ENCODE data around the gene CLUH.
"Not testable (repeated sequence)": the region's sequence is repeated elsewhere in the genome, so short reads cannot be mapped to it uniquely, and the experiment has no call there.

The CLUH gene

DNA sequence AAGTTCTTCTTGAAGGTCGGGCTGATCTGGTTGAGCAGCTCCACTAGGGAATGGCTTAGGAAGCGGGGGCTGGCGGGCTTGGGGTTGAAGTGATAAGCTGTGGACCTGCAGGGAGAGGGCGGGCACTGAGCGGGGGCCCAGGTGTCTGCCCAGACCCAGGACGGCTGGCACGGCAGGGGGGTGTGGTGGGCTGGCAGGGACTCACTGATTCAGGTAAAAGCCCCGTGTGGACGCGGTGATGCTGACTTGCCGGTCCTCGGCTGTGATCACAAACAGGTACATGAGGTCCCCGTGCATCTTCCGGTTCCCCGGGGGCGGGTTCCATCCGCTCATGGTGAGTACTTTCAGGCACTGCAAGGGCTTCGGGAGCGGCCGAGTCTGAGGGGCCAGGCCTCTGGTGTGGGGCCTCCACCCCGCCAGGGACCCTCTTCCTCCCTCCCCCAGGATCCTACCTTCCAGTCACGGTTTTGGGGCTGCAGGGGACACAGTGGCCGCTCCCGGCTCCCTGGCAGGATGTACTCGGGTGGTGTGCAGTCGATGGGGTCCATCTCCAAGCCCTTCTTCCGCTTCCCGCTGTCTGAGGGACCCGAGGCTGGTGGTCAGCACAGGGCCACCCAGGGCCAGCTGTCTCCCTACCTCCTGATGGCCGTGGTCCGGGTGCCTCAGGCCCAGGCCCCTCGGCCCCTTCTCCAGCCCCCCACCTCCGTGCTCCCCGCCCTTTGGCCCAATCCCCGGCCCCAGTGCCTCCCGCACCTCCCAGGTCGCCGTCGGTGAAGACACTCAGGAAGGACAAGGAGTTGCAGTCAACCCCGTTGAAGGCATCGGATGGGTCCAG is 10.2 kb downstream of the CLUH start:
- no peak for DNase-seq

DNA sequence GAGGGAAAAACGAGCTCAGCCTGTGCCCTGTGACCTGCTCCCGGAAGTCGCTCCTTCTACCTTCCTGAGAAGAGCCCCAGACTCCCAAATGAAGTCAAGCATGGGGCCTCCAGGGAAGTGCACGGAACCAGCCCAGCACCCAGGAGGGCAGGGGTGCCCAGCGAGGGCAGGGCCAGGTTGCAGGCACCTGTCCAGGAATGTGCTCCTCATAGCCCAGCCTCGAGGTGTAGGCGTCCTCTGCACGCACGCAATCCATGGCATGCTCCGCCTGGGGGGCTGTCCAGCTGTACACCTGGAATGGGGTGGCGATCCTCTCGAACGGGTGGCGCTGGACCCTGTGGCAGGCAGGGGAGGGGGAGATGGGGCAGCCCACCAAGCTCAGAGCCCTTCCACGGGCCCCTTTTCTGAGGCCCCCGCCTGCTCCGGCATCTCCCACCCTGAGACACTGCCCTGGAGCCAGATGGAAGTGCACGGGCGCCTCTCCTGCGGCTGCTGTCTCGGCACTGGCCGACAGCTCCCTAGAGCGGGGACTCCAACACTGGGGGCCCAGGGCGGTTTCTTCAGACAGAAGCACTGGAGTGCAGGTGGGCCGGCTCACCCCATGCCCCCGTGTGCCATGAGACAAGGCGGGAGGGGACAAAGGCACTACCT is 10.9 kb downstream of the CLUH start:
- DNase-seq, result no peak

DNA sequence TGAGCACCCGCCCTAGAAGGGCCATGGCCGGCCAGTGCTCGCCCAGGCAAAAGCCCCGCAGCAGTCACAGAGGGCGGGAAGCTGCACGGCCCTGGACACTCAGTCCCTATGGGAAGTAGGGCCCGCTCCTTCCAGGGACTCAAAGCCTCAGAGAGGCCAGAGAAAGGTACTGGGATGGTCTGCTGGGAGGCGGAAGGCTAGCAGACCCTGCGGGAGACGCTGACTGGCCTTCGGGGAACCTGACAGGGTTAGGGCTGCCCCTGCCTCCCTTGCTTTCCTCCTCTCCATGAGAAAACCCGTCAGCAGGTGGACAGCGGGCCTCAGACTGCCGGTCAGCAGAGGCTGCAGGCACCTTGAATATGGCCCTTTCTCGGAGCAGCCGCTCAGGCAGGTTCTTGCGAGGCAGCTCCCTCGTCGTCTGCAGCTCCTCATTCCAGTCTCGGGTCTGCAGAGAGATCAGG is 11.5 kb downstream of the CLUH start:
- no peak for DNase-seq

DNA sequence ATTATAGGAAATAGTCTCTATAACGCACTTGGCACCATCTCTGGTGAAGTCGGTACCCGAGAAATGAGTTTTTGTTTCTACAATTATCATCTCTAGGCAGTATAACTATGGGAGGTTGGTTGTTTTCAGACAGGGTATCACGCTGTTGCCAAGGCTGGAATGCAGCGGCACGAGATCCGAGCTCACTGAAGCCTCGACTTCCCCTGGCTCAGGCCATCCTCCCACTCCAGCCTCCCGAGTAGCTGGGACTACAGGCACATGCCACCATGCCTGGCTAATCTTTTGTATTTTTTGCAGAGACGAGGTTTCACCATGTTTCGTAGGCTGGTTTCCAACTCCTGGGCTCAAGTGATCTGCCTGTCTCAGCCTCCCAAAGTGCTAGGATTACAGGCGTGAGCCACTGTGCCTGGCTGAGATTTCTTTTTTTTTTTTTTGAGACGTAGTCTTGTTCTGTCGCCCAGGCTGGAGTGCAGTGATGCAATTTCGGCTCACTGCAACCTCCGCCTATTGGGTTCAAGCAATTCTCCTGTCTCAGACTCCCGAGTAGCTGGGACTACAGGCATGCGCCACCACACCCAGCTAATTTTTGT is 12.3 kb downstream of the CLUH start:
- DNase-seq, result not testable (repeated sequence)

DNA sequence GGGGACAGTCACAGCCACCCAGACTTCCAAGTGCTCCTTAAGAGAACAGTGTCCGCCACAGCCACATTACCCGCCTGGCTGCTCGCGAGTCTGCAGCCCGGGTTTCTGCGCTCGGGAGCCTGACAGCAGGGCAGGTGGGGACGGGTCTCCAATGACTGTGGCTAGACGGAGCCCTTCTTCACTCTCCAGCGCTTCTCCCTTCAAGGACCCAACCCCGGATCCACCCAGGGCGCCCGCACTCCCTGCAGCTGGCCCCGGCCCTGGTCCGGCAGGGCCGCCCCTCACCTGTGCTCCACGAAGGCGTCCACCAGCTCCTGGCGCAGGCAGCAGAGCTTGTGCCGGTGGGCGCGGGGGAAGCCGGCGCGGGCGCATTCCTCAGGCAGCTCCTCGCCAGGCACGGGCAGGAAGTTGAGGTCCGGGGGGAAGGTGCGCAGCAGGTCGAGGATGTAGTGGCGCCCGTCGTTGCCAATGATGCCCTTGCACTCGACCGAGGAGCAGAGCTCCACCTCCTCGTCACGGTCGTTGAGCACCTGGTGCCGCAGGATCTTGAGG is 13.9 kb downstream of the CLUH start:
- DNase-seq, result no peak

DNA sequence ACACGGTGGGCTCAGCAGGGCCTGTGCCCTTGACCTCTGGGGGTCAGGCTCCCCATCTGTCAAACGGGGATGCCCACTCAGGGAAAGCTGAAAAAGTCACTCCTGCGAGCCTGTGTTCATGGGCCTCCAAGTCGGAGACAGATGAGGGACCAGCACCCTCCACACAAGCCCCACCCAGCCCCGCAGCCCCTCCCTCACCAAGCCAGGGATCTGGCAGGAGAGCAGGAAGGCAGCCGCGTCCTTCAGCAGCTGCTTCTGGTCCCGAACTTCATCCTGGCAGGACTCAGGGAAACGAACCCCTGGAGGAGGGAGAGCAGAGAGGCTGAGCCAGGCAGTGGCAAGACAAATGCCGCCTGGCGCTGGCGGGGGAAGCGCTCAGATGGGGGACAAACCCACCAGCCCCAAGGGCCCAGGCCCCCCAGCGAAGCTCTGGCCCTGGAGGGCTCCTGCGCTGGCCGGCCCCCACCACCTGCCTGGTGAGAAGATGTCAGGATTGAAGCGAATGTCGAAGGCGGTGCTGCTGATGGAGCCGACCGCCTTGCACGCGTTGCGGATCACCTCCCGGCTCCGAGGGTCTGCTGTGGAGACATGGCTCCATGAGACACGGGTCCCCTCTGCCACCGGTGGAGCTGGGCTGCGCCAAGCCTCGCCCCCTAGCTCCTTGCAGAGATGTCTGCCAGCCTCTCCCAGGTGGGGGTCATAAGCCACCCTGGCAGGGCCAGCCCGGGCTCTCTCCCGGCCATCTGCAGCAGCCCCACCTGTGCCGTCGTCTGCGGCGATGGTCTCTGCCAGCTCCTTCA is 15.4 kb downstream of the CLUH start:
- DNase-seq, result no peak

DNA sequence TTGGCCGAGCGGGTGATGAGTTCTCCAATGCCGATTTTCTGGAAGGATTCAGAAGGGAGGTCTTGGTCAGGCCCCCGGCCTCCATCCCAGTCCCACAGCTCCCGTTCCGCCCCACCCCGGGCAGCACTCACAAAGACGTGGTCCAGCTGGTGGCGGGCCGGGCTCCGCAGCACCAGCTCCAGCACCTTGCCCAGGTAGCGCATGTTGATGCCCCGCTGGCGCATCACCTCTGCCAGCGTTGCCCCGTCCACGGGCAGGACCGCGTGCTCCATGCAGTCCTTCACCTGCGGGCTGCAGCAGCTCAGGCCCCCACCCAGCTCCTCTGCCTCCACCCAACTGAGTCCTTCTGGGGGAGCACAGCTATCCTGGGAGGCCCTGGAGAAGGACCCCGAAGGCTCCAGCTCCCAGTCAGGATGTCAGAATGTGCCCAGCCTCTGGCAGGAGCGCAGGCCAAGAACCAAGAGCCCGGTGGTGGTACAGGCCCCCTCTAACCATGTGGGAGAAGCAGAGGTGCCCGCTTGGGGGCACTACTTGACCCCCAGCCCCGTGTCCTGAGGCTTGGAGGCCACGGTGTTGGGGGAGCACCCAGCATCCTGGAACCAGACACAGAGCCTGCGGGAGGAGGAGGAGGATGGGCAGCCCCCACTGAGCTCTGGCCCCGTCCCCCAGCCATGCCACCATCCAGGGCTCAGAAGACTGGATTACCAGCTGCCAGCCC is 16.2 kb downstream of the CLUH start:
- DNase-seq, result no peak

DNA sequence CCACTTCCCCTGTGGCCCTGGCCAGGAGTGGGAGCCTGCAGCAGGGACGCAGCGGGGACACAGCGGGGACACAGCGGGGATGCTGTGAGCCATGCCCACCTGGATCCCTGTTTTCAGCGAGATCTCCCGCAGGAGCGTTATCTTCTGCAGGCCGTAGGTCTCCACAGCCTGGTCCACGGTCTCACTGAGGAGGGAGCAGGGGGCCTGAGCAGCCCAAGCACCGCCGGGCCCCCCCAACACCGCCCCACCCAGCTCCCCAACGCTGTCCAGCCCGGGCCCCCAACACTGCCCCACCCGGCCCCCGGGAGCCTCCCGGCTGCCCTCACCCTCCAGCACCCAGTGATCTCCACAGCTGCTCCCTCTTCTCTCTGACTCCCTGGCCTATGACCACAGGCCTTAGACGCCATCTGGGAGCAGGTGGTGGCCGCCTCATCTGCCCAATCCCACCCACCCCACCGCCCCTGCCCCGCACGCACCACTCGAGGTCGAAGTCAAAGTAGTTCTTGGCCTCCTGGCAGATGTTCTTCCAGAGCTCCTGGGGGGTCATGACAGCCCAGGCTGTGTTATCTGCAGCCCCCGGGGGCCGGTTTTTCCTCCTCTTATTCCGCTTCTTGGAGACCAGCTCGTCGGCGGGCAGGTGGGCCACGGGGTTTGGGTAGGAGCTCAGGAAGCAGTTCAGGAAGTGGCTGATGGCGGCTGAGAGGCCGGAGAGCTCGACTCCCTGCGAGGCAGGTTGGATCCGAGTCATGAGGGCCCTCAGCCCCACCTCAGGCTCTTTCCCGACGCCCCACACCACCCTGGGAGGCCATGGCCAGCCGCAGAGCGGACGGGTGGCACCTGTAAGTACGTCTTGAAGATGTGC is 17.0 kb downstream of the CLUH start:
- no peak for DNase-seq

DNA sequence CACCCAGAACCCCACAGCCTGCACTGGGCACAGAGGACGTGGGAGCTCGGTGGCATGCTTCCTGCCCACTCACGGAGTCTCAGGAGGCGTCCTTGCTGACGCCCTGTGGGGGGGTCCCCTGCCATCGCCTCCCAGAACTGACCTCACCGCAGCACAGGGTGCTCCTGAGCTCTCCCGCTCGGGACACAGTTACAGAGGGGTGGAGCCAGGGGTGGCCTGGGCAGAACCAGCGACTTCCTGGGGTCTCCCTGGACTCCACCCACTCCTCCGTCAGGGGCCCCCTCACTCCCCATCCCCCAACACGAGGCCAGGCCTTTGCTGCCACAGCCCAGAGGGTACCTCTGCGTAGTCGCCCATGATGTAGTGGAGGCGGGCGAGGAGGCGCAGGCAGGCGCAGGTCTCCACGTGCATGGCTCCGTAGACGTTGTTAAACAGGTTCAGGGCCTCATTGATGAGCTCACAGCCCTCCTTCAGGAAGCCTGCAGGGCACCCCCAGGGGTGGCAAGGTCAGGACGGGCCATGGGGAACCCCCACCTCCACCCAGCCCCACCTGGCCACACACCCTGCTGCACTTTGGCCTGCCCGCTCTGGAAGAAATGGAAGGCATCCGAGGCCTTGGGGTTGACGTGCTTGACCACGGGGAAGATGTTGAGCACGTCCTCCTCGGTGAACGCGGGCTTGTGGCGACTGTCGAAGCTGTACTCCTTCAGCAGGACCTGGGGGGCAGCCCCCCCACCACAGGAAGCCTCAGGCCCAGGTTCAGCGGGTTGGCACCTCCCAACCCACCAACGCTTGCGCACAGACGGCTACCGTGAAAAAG is 17.8 kb downstream of the CLUH start:
- DNase-seq, result no peak

DNA sequence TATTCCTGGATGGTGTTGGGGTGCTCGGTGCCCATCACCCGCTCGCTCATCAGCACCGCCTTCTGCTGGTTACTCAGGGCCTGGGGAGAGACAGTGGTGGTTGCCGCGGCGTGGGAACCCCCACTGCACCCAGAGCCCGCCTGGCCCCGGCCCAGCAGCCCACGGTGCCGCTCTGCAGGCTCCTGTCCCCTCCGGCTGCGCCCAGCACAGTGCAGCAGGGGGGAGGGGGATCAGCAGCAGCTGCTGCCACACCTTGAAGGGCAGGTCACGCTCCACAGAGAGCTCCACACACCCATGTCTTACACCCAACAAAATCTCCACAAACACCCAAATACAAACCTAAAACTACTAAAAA is 18.8 kb downstream of the CLUH start:
- no peak for DNase-seq

DNA sequence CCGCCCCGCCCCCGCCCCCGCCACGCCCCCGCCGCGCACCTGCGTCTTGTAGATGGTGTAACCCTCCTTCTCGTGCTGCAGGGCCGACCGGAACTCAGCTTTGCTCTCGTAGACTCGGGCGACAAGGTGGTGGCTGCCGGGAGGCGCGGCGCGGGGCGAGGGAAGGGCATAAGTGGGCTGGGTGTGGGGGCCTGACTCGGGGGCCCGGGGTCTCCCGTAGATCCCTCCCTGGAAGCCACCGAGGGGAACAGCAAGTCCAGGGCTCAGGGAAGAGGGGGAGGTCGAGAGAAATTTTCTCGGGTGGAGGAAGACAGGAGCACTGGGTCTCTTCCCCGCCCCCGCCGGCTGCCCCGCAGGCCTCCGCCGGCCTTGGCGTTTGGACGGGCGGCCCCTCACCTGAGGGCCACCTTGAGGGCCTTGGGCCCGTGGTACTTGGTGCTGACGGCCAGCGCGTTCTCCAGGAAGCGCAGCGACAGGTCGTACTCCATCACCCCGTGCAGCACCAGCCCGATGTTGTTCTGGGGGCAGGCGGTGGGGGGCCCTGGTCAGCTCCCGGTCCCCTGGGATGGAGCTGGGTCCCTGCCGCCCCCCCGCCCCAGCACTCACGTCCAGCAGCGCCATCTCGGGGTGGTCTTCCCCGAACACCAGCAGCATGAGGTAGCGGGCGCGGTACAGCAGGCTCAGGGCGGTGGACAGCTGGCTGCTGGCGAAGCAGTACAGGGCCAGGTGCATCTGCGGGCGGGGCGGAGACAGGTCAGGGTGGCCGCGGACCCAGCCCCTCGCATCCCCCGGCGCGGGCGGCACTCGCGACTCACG is 19.4 kb downstream of the CLUH start:
- no peak for DNase-seq

DNA sequence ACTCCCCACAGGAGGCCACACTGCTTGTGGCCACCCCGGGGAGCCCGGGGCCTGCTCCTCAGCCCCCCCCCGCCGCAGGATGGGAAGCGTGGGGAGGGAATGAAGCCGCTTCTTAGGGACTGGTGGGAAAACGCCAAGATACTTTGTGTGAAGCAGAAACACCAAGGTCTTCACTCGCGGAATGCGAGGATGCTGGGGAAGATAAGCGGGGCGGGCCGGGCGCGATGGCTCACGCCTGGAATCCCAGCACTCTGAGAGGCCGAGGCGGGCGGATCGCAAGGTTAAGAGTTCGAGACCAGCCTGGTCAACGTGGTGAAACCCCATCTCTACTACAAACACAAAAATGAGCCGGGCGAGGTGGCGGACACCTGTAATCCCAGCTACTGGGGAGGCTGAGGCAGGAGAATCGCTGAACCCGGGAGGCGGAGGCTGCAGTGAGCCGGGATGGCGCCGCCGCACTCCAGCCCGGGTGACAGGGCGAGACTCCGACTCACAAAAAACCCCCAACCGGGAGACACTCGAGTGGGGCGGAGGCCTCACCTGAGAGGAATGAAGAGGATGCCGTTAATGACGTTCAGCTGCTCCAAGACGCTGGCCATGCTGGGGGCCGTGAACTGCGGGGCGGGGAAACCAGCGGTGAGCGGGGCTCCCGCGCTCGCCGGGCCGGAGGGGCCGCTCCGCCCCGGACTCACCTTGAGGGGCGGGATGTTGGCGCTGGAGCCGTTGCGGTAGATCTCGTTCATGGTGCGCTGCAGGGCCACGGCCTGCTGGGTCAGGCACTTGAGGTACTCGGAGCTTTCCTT is 20.3 kb downstream of the CLUH start:
- no peak for DNase-seq

DNA sequence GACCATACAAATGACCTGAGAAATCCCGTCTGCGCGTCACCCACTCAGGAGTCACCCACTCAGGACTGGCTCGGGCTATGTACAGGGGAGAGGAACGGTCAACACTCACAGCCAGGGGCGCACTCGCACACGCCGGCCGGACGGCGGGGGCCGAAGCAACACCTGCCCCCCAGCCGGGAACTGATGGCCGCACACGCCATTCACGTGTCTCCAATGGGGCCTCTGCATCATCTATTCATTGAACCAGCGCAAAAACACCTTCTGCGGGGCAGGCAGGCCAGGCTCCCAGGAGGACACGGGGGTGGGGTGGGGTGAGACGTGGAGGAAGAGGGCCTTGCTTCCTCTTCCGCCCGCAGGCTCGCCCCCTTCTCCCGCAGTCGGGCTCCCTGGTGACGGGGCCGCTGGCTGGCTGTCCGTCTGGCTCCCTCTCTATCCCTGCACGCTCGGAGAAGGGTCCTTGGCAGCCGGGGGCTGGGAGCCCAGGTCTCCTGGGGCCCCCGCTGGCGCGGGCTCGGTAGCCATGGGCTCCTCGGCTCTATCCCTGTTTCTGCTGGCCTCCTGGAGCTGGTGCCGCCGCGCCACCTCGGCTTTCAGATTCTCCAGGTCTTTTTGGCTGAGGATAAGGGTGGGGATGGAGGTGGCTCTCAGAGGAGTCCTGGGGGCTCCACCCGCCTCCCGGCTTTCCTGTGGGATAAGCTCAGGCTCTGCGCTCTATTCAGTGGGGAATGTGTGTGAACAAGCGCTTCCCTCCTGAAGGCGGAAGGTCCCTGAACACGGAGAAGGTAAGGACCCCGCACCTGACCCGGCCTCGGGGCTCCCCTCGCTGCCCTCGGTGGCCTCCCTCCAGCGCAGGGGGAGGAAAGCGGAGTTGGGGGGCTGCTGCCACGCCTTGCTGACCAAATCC is 21.1 kb downstream of the CLUH start:
- DNase-seq, result no peak

DNA sequence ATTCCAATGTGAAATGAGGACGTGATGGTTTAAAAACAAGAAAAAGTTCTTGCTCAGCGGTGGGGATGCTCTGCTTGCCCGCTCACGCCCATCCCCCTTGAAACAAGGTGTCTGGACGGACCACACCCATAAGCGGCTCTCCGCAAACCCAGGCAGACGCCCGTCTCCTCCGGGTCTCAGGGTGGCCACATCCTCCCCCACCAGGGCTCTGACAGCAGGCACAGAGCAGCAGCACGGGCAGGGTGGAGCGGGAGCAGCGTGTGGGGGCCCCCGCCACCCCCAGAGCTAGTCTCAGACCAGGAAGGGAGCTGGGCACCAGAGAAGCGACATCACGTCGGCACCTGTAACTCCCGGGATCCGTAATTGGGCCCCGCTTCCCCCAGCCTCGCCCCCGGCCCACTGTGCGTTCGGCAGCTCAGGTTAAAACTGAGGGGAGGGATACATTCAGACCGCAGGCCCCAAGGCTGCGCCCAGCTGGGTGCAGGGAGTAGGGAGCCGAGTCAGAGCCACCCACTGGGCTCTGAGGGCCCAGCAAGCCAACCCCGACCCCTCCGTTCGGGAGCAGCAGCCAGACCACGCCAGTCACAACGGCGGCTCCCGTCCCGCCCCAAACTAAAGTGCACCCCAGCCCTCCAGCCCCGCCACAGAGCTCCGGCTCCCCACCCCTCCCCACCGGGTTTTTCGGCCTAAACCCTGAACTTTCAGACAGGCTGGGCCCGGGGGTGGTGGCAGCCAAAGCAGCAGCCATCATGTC is 22.0 kb downstream of the CLUH start:
- no peak for DNase-seq

DNA sequence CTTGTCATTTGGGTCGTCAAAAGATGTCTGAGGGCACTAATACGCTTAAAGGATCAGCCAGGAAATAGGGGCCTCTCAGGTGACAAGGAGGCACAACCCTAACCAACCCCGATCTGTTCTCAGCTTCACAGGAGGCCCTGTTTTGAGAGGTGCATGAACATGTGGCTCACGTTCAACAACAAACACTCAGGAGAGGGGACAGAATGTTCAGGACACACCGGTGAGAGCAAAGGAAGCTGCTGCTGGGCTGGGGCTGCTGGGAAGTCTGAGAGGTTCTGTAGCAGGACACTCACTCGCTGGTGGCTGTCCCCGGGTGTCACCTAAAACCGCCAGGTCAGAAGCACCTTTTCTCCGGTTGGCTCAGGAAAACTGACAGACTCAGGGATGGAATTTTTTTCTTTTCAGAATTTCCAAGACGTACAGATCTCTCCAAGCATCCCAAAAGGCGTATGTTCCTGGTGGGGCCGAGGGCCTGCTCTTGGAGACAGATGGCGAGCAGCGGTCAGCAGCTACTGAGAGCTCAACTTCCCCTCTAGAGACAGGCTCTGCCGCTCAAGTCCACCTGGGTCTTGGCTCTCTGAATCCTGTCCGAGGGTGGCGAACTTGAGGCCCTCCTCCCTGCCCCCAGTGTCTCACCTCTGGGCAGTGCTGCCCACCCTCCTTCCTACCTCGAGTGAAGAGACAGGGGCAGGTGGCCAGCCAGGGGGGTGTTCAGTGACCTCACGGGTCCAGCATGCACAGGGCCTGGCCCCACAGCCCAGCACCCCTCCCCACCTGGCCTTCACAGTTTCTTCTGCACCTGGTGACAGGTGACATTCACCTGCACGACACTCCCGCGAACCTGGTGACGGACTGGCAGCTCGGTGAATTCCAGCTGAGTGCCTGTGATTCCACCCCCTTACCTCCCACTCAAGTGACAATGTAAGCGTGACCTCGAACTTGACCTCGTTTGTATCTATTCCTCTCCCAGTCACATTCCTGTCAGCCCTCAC is 22.9 kb downstream of the CLUH start:
- no peak for DNase-seq

DNA sequence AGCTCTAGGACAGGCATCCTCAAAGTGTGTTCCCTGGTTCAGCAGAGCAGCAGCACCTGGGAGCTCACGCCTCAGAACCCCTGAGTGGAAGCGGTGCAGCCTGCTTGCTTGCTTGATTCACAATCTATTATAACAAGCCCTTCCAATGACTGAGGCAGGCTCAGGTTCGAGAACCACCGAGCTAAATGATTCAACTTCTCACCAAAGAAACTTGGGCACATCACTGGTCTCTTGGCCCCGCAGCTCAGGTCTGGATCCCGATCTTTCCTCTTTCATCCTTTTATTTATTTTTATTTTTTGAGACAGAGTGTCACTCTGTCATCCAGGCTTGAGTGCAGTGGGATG is 24.5 kb downstream of the CLUH start:
- no peak for DNase-seq

All from fibroblast of skin of right quadriceps (primary cell).